Vagina (tissue), 2 donors: ENCODE measurements around the gene ALG6.

Experiments used
- CTCF ChIP-seq, 3 experiments: fragments of 450-650 bp in 2 of 3; fragments of 200-600 bp in 1 of 3; sonication (generic) in 1 of 3; IDR thresholded peaks; one replicate each; pipeline ENCODE4 v1.5.1; 2017 to 2019; ENCODE audit warnings: antibody characterized with exemption in 3 of 3, mild to moderate bottlenecking in 2 of 3, moderate library complexity in 2 of 3
- POLR2A ChIP-seq, 2 donors: fragments of 450-650 bp; IDR thresholded peaks; one replicate each; pipeline ENCODE4 v1.6.1; 2017; ENCODE audit warnings: antibody characterized with exemption in 2 of 2, mild to moderate bottlenecking in 2 of 2, moderate library complexity in 2 of 2
- POLR2AphosphoS5 ChIP-seq, 2 donors: sonication (generic); formaldehyde crosslinking; IDR thresholded peaks; one replicate each; pipeline ENCODE4 v1.9.0; 2017; ENCODE audit warnings: antibody characterized with exemption in 2 of 2, mild to moderate bottlenecking in 2 of 2, low read depth in 1 of 2; ENCODE audit not compliant: insufficient read depth in 1 of 2

GRCh38 chr1:63429281-63429680 lies 61.9 kb downstream of the ALG6 start:
- TF ChIP-seq CTCF (IDR thresholded peaks at IDR 0.05) (no peak), POLR2A (IDR thresholded peaks at IDR 0.05) (no peak), POLR2AphosphoS5 (IDR thresholded peaks at IDR 0.05; ENCODE audit: insufficient read depth in 1 of 2, low read depth in 1 of 2) (no peak)
